Naive thymus-derived CD8-positive, alpha-beta T cell (primary cell): ENCODE data around the gene MORN1. TPM values are rescaled to one million over a fixed set of nuclear protein-coding genes. Genes with fewer than 3 reads are reported as not detected.

Experiments
- ATAC-seq, 2 donors: fragments of 150-1000 bp; cut with Tn5 transposase in 1 of 2; sonication (Bioruptor Pico), chemical (Tn5 transposase) in 1 of 2; 1 replicate in 1 of 2; 2 replicates in 1 of 2; pipeline ENCODE4 v1.10.0; 2021; ENCODE audit warnings: mild to moderate bottlenecking in 2 of 2, moderate library complexity in 2 of 2
- POLR2A ChIA-PET: fragments of 350-600 bp; sonication (Branson Sonifier 250); formaldehyde crosslinking; loops from one replicate; lab custom pipeline; 2021; ENCODE audit warnings: antibody characterized with exemption; lab: Charles Lee
- DNase-seq, 10 donors: peaks; one replicate each; pipeline versions ENCODE4 v3.0.0 to v3.0.0-alpha.2; 2020 to 2022
- H3K27ac Mint-ChIP-seq, 10 donors: one replicate each; pipeline ENCODE4 v1.8.0; 2020 to 2022; ENCODE audit warnings: mild to moderate bottlenecking in 10 of 10, mixed read lengths in 10 of 10, moderate library complexity in 4 of 10, inconsistent platforms in 1 of 10
- H3K27me3 Mint-ChIP-seq, 5 donors: one replicate each; pipeline ENCODE4 v1.8.0; 2021 to 2022; ENCODE audit warnings: mixed read lengths in 5 of 5
- H3K36me3 Mint-ChIP-seq, 3 donors: one replicate each; pipeline ENCODE4 v1.8.0; 2020 to 2022; ENCODE audit warnings: mixed read lengths in 3 of 3, mild to moderate bottlenecking in 2 of 3, inconsistent platforms in 1 of 3
- H3K4me1 Mint-ChIP-seq, 4 donors: one replicate each; pipeline ENCODE4 v1.8.0; 2021 to 2022; ENCODE audit warnings: mixed read lengths in 4 of 4
- H3K4me3 Mint-ChIP-seq, 10 donors: one replicate each; pipeline ENCODE4 v1.8.0; 2020 to 2022; ENCODE audit warnings: mild to moderate bottlenecking in 10 of 10, mixed read lengths in 10 of 10, moderate library complexity in 6 of 10, inconsistent platforms in 1 of 10
- H3K9me3 Mint-ChIP-seq, 9 donors: one replicate each; pipeline ENCODE4 v1.8.0; 2020 to 2022; ENCODE audit warnings: mixed read lengths in 9 of 9, mild to moderate bottlenecking in 3 of 9, inconsistent platforms in 1 of 9, moderate library complexity in 1 of 9
- polyA plus RNA-seq, 3 donors: library from polyadenylated mRNA; unstranded; fragments of 300-500 nt; fragmentation: Illumina TruSeq; gene quantifications; one replicate each; pipeline ENCODE4 v1.2.3, GENCODE V29; 2021
- total RNA-seq, 8 experiments: library from RNA in 2 of 8; stranded (reverse) in 2 of 8; gene quantifications; one replicate each; pipeline ENCODE4 v1.2.3 and lab custom pipeline; 2021 to 2026

MORN1 gene
- total and polyA plus RNA-seq, 5 experiments from 2014 or later: 4.3 to 18.8 (median 7.1) TPM

DNA sequence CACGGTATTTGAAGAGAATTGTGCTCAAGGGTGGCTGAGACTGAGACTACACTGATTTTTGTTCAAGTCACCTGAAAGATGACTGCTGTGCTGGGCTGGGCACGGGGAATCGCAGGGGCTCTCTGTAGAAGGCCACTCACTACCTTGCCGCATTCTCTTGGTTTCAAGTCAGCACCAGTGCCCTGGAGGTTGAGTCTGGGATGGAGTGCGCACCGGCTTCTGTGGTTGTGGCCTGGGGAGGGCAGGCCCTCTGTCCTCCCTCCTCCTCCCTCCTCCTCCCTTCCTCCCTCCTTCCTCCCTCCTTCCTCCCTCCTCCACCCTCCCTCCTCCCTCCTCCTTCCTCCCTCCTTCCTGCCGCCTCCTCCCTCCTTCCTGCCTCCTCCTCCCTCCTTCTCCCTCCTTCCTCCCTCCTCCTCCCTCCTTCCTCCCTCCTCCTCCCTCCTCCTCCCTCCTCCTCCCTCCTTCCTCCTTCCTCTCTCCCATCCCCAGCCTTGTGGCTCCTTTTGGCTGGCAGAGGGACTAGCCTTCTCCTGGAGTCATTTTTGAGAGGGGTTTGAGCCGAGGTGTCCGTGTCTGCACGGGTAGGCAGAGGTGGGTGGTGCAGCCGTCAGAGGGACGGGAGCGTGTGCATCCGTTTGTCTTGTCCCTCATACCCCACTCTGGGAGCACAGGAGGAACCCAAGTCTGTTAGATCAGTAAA, 9.7 kb upstream of the MORN1 start:
- ATAC-seq (no peak), DNase-seq (no peak)
- no peaks in the 10 kb centered on the region for H3K9me3 Mint-ChIP-seq
- peaks cover 8 to 31% (median 15%) of the 10 kb centered on the region in 4 donors for H3K4me1 Mint-ChIP-seq
- peak overlapping the region in 4 of 10 donors; percentile 29 to 83 (median 44) for H3K27ac Mint-ChIP-seq
- no peak overlapping the region for H3K4me3 Mint-ChIP-seq
- H3K36me3 Mint-ChIP-seq: peaks cover 0 to 82% (median 13%) of the 10 kb centered on the region in 3 donors
- H3K27me3 Mint-ChIP-seq: no peaks in the 10 kb centered on the region
- POLR2A ChIA-PET: interaction anchor here (1.5 kb wide), 1 partner anchor 10 kb away, joined by 5 read pairs; the partner anchor contains the start of genes MORN1 and RER1

DNA sequence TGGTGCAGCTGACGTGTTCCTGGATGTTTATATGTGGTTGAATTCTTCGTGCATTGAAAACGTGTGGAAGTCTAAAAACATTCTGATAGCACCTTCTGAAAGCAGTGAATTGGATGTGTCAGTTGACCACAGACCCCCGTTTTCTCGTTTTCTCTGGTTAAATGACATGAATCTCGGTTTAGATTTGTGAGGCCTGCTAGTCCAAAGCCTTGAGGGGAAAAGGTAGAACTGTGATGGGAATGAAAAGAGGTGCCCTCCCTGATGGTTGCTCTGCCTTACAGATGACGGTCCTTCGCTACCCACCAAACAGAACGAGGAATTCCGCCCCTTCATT, 9.2 kb upstream of the MORN1 start:
- ATAC-seq (no peak), DNase-seq (no peak)
- H3K4me1 Mint-ChIP-seq: peaks cover 8 to 31% (median 15%) of the 10 kb centered on the region in 4 donors
- no peak overlapping the region for H3K4me3 Mint-ChIP-seq
- peaks cover 0 to 85% (median 13%) of the 10 kb centered on the region in 3 donors for H3K36me3 Mint-ChIP-seq
- no peaks in the 10 kb centered on the region for H3K9me3 Mint-ChIP-seq
- POLR2A ChIA-PET: interaction anchor here (1.0 to 1.5 kb wide), 2 partner anchors 9 to 12 kb away, joined by 4 to 5 read pairs; partner anchors contain the start of genes MORN1 and RER1
- H3K27me3 Mint-ChIP-seq: no peaks in the 10 kb centered on the region
- H3K27ac Mint-ChIP-seq: peak overlapping the region in 2 of 10 donors; percentile 61 to 67

DNA sequence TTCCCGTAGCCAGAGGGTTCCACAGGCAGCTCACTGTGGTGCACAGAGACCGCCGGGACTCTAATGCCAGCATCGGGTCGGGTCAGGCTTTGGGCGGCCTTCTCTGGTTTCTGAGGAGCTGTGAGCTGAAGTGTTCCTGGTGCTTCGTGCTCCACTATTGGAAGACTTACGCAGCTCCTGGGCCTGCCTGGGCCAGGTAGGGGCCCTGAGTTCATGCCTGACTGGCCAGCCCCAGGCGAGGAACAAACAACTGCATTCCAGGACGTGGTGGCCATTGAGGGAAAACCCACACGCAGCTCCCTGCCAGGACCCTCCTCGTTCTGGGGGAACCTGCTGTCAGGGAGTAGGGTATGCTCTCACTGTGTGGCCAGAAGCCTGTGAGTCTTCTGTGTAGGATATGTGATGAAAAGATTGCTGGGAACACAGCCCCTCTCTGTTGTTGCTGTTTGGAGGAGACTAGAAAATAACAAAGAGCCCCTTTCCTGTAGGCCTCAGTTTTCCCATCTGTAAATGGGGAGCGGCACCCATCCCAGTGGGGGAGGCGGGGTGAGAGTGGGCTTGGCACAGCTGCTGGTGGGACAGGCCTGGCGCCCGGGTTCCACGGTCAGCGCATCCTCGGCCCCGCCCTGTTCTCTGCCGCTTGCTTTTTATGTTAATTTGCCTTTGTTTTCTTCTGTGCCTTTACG, 8.7 kb upstream of the MORN1 start:
- Mint-ChIP-seq H3K36me3 (peaks cover 0 to 83% (median 13%) of the 10 kb centered on the region in 3 donors), H3K9me3 (no peaks in the 10 kb centered on the region), H3K27ac (peak overlapping the region in 2 of 10 donors; percentile 45 to 61), H3K4me3 (no peak overlapping the region), H3K27me3 (no peaks in the 10 kb centered on the region), H3K4me1 (peaks cover 8 to 35% (median 17%) of the 10 kb centered on the region in 4 donors)
- no peak for ATAC-seq
- no peak for DNase-seq
- POLR2A ChIA-PET: interaction anchor here (1.0 to 1.5 kb wide), 2 partner anchors 8 to 12 kb away, joined by 4 to 5 read pairs; partner anchors contain the start of genes MORN1 and RER1

DNA sequence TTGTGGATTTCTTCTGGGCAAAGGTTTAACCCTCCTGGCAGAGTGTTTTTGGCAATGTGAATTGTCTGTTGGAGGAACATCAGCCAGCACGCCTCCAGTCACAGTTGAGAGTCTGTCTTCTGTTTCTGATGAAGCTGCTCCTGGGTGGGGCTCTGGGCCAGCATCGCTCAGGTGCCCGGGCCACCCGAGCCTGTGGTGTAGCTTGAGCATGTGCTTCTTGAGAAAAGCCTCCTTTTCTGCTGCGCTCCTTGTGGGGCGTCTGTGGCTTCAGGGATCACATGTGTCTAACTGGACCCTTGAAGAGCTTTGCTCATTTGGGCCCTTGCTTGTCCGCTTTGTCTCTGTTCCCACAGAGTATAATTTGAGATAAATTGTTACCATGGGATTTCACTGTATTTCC, 7.5 kb upstream of the MORN1 start:
- Mint-ChIP-seq H3K27ac (peak overlapping the region in 5 of 10 donors; percentile 34 to 73 (median 45)), H3K4me1 (peaks cover 13 to 47% (median 28%) of the 10 kb centered on the region in 4 donors)
- POLR2A ChIA-PET: interaction anchor here (0.6 to 0.7 kb wide), 2 partner anchors 9 to 213 kb away, joined by 3 read pairs; no protein-coding TSS in a partner anchor

DNA sequence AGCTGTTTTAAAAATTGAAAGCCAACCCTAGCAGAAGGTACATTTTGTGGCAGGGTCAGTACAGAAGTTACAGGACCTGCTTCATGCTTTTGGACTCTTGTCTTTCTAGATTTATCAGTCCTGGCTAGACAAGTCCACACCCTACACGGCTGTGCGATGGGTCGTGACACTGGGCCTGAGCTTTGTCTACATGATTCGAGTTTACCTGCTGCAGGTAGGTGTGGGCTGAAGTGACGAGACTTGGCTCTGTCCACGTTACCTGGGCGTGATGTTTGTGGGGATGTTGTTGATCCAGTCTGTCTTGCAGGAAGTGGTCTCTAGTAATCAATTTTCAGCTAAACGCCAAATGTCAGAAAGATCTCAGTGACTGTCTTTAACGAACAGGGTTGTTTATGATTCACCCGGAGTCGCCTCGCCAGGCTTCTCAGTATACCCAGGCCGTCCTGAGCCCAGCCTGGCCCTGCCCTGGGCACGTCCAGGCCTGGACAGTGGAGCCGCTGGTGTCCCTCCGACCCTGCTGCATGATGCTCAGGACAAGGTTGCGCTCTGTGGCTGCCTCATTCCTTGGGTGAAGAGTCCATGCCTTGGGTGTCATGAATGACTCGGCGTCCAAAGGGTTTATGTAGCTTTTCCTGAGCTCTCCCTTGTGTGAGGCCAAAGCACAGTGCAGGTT, 5.8 kb upstream of the MORN1 start:
- ATAC-seq: no peak
- Mint-ChIP-seq H3K4me3 (no peak overlapping the region), H3K36me3 (peaks cover 0 to 75% (median 13%) of the 10 kb centered on the region in 3 donors), H3K9me3 (no peaks in the 10 kb centered on the region), H3K27ac (peak overlapping the region in 6 of 10 donors; percentile 40 to 85 (median 56)), H3K27me3 (no peaks in the 10 kb centered on the region), H3K4me1 (peaks cover 28 to 63% (median 44%) of the 10 kb centered on the region in 4 donors)
- DNase-seq: no peak
- POLR2A ChIA-PET: no interaction called here

More for the DNA sequence above, 7.5 kb upstream of the MORN1 start:
- H3K36me3 Mint-ChIP-seq: peaks cover 0 to 79% (median 11%) of the 10 kb centered on the region in 3 donors
- ATAC-seq (no peak), DNase-seq (no peak)
- H3K4me3 Mint-ChIP-seq: no peak overlapping the region
- H3K27me3 Mint-ChIP-seq: no peaks in the 10 kb centered on the region
- no peaks in the 10 kb centered on the region for H3K9me3 Mint-ChIP-seq

DNA sequence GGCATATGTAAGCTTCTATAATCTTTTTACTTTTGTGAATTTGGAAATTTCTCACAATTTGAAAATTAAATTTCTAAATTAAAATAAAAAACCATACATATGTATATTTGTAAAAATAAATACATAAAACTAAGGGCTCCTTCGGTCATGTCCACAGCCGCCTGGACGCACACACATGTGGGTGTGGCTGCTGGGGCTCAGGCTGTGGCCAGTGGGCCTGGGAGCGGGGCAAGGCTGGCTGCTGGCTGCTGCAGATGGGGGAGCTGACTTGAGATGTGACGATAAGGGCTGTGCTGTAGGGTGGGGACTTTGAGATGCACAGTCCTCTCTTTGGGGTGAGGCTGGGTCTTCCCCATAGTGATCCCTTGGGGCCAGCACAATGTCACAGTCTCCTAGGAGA, 5.1 kb upstream of the MORN1 start:
- Mint-ChIP-seq H3K27ac (peak overlapping the region in 2 of 10 donors; percentile 37 to 57), H3K4me1 (peaks cover 28 to 57% (median 41%) of the 10 kb centered on the region in 4 donors), H3K36me3 (peaks cover 0 to 68% (median 9%) of the 10 kb centered on the region in 3 donors), H3K27me3 (no peaks in the 10 kb centered on the region), H3K4me3 (peak overlapping the region in 1 of 10 donors; percentile 14), H3K9me3 (no peaks in the 10 kb centered on the region)
- ATAC-seq (no peak), DNase-seq (no peak)
- POLR2A ChIA-PET: no interaction called here

DNA sequence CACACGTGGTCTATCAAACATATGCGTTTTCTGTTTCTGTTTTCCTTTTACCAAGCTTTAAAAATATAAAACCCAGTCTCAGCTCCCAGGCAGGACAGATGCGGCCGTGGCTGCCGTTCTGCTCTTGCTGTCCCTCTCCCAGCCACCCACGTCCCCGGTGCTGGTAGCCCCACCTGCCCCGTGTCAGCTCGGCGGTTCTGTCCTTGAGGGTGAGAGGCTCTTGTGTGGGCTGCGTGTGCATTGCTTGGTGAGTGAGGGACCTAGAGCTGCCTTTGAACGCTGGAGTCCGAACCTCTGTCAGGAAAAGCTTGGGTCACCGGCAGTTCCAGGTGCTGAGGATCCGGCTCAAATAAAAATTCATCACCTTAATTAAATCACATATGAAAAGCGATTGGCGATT, 4.7 kb upstream of the MORN1 start:
- Mint-ChIP-seq H3K4me3 (peak overlapping the region in 1 of 10 donors; percentile 14), H3K36me3 (peaks cover 0 to 66% (median 7%) of the 10 kb centered on the region in 3 donors), H3K4me1 (peaks cover 28 to 55% (median 39%) of the 10 kb centered on the region in 4 donors), H3K27ac (peak overlapping the region in 1 of 10 donors; percentile 57), H3K27me3 (no peaks in the 10 kb centered on the region), H3K9me3 (no peaks in the 10 kb centered on the region)
- ATAC-seq (no peak), DNase-seq (no peak)
- POLR2A ChIA-PET: no interaction called here

DNA sequence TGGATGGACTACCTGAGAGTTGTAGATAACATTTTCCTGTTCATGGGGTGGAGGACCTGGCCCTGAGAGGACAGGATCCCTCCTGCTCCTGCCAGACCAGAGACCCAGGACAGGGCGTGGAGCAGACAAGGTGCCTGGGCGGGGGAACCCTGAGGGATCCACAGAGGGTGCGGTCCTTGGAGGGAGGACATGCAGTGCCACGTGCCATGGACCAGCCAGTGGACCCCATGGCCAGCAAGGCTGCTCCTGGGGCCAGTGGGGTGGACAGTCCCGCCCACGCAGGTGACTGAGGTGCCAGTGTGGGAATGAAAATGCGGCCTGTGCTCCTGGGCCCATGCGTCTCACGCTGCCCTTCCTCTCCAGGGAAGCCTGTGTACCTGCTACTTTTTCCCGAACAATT, 3.9 kb upstream of the MORN1 start:
- peaks cover 0 to 59% (median 5%) of the 10 kb centered on the region in 3 donors for H3K36me3 Mint-ChIP-seq
- POLR2A ChIA-PET: interaction anchor here (2.0 kb wide), 1 partner anchor 14 kb away, joined by 6 read pairs; no protein-coding TSS in a partner anchor
- ATAC-seq (no peak), DNase-seq (no peak)
- peak overlapping the region in 4 of 10 donors; percentile 25 to 79 (median 46) for H3K27ac Mint-ChIP-seq
- H3K9me3 Mint-ChIP-seq: no peaks in the 10 kb centered on the region
- H3K4me1 Mint-ChIP-seq: peaks cover 26 to 58% (median 43%) of the 10 kb centered on the region in 4 donors
- H3K27me3 Mint-ChIP-seq: no peaks in the 10 kb centered on the region
- H3K4me3 Mint-ChIP-seq: peak overlapping the region in 1 of 10 donors; percentile 36

DNA sequence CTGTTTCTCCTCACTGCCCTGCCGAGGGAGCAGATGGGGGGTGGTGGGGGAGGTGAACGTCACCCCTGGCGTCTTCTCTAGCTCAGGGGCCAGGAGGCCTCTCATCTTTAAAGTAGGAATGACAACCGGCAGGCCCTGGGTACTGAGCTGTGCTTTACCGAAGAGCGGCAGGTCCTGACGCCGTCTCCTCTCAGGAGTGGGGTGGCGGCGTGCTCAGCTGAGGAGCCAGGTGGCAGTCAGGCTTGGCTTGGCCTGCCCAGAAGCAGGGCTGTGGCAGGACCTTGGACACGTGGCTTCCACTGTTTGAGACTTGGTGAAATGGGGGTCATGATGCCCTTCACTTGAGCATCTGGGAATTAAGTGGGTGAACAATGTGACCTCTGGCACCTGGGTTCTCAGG, 3.4 kb upstream of the MORN1 start:
- DNase-seq (no peak), ATAC-seq (no peak)
- H3K4me1 Mint-ChIP-seq: peaks cover 28 to 61% (median 47%) of the 10 kb centered on the region in 4 donors
- peak overlapping the region in 7 of 10 donors; percentile 25 to 88 (median 53) for H3K27ac Mint-ChIP-seq
- H3K9me3 Mint-ChIP-seq: no peaks in the 10 kb centered on the region
- peak overlapping the region in 3 of 10 donors; percentile 20 to 87 (median 36) for H3K4me3 Mint-ChIP-seq
- H3K36me3 Mint-ChIP-seq: peaks cover 0 to 55% (median 5%) of the 10 kb centered on the region in 3 donors
- POLR2A ChIA-PET: interaction anchor here (1.3 to 2.0 kb wide), 2 partner anchors 15 to 191 kb away, joined by 5 to 6 read pairs; no protein-coding TSS in a partner anchor
- H3K27me3 Mint-ChIP-seq: no peaks in the 10 kb centered on the region

DNA sequence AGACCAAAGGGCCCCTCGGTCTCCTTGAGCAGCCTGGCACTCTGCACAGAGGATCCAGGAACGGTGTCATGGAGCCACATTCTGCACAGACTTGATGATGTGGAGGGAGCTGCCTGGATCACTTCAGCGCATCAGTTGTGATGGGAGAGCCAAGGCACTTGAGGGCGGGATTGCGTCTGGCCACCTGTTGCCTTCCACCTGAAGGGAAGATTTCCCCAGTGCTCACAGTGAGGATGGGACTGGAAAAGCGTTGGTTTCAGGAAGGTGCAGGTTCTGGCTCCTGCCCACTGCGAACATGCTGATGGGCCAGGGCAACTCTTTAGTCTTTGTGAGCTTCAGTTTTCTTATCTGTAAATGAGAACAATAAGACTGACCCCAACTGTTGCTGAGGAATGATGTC, 2.9 kb upstream of the MORN1 start:
- Mint-ChIP-seq H3K9me3 (no peaks in the 10 kb centered on the region), H3K36me3 (peaks cover 0 to 50% (median 5%) of the 10 kb centered on the region in 3 donors), H3K4me1 (peaks cover 25 to 58% (median 44%) of the 10 kb centered on the region in 4 donors), H3K27me3 (no peaks in the 10 kb centered on the region), H3K27ac (peak overlapping the region in 5 of 10 donors; percentile 7 to 88 (median 52)), H3K4me3 (peak overlapping the region in 4 of 10 donors; percentile 14 to 87 (median 26))
- POLR2A ChIA-PET: interaction anchor here (0.9 to 2.0 kb wide), 3 partner anchors 10 to 191 kb away, joined by 4 to 6 read pairs (median 5); no protein-coding TSS in a partner anchor
- no peak for ATAC-seq
- DNase-seq: no peak

DNA sequence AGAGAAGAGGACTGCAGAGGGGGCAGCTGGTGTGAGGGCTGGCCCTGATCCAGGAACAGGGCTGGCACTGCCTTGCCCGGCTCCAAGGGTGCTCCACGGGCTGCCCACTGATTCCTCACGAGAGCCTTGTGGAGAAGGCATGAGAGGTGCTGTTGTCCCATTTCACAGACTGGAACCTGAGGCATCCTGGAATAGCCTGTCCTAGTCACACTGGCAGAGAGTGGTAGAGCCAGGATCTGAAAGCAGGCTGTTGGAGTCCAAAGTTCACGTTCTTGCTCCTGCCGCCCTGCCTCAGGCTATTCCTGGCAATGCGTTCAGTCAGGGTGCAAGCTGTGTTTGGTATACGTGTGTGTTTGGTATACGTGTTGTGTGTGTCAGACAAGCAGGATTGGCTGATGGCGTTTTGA, 2.1 kb upstream of the MORN1 start:
- no peak for ATAC-seq
- no peak for DNase-seq
- no peaks in the 10 kb centered on the region for H3K27me3 Mint-ChIP-seq
- H3K4me1 Mint-ChIP-seq: peaks cover 22 to 51% (median 42%) of the 10 kb centered on the region in 4 donors
- peak overlapping the region; percentile 82 to 94 (median 89) for H3K4me3 Mint-ChIP-seq
- peak overlapping the region; percentile 53 to 93 (median 91) for H3K27ac Mint-ChIP-seq
- peaks cover 0 to 42% (median 5%) of the 10 kb centered on the region in 3 donors for H3K36me3 Mint-ChIP-seq
- POLR2A ChIA-PET: interaction anchor here (0.9 to 2.7 kb wide), 4 partner anchors 10 to 192 kb away, joined by 4 to 15 read pairs (median 6); no protein-coding TSS in a partner anchor
- no peaks in the 10 kb centered on the region for H3K9me3 Mint-ChIP-seq
